Measurements from ENCODE around the gene C6orf89. TPM values are rescaled to one million over a fixed set of nuclear protein-coding genes. Genes with fewer than 3 reads are reported as not detected.

Gene C6orf89
- polyA plus RNA-seq, 1 donor from 2014 or later, result 24.6 TPM

GRCh38 chr6:36924778-36925374 lies 39.1 kb downstream of the C6orf89 start:
- no peak overlapping the region for H3K27ac ChIP-seq (ENCODE audit: low read length)

DNA sequence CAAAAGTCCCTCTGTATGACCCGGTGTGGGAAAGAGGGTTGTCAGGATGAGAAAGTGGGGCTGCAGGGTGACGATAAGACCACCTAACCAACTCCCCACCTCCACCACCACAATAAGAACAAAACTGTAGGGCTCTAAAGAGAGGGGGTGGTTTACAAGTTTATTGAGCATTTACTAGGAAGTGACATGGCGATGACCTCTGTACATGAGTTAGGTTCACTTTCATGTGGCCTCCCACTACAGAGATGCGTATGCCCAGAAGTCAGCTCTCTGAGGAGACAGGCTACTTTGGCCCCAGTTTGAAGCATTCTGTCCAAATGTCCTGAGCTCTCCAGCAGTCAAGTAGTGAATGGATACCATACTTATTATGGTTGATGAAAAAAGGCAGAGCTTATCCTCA lies 40.1 kb downstream of the C6orf89 start:
- Histone ChIP-seq H3K4me2 (ENCODE audit: low read length) (no peak overlapping the region), H4K20me1 (ENCODE audit: insufficient read depth) (no peaks in the 10 kb centered on the region), H3F3A (ENCODE audit: insufficient read depth, low read length, poor library complexity, severe bottlenecking) (no peaks in the 10 kb centered on the region), H3K27ac (ENCODE audit: low read length) (no peak overlapping the region), H3K9me3 (ENCODE audit: low read length) (no peaks in the 10 kb centered on the region), H3K9me2 (ENCODE audit: insufficient read depth, low read length) (no peaks in the 10 kb centered on the region), H3K79me2 (replicated peaks; ENCODE audit: insufficient read depth, low read length) (no peaks in the 10 kb centered on the region), H3K27me3 (ENCODE audit: insufficient read depth, low read depth, low read length) (no peaks in the 10 kb centered on the region), H2AFZ (ENCODE audit: low read depth, low read length) (no peak overlapping the region), H3K9ac (ENCODE audit: low read length) (no peak overlapping the region), H3K36me3 (ENCODE audit: insufficient read depth, low read length) (no peaks in the 10 kb centered on the region), H3K4me3 (ENCODE audit: low read length) (no peak overlapping the region)
- TF ChIP-seq RAD21 (conservative IDR thresholded peaks at IDR 0.05) (no peak), EZH2 (IDR thresholded peaks at IDR 0.05; ENCODE audit: borderline replicate concordance, insufficient read depth, low read length, poor library complexity, severe bottlenecking) (no peak), POLR2AphosphoS5 (IDR thresholded peaks at IDR 0.05) (no peak), SMC3 (conservative IDR thresholded peaks at IDR 0.05; ENCODE audit: poor library complexity) (no peak), TAF1 (IDR thresholded peaks at IDR 0.05; ENCODE audit: low read depth) (no peak), MXI1 (conservative IDR thresholded peaks at IDR 0.05; ENCODE audit: poor library complexity, severe bottlenecking) (no peak), CTCF (IDR thresholded peaks at IDR 0.05; ENCODE audit: poor library complexity, severe bottlenecking) (no peak), EP300 (conservative IDR thresholded peaks at IDR 0.05; ENCODE audit: poor library complexity, severe bottlenecking) (no peak)
- TF ChIP-seq, protein P1, sequence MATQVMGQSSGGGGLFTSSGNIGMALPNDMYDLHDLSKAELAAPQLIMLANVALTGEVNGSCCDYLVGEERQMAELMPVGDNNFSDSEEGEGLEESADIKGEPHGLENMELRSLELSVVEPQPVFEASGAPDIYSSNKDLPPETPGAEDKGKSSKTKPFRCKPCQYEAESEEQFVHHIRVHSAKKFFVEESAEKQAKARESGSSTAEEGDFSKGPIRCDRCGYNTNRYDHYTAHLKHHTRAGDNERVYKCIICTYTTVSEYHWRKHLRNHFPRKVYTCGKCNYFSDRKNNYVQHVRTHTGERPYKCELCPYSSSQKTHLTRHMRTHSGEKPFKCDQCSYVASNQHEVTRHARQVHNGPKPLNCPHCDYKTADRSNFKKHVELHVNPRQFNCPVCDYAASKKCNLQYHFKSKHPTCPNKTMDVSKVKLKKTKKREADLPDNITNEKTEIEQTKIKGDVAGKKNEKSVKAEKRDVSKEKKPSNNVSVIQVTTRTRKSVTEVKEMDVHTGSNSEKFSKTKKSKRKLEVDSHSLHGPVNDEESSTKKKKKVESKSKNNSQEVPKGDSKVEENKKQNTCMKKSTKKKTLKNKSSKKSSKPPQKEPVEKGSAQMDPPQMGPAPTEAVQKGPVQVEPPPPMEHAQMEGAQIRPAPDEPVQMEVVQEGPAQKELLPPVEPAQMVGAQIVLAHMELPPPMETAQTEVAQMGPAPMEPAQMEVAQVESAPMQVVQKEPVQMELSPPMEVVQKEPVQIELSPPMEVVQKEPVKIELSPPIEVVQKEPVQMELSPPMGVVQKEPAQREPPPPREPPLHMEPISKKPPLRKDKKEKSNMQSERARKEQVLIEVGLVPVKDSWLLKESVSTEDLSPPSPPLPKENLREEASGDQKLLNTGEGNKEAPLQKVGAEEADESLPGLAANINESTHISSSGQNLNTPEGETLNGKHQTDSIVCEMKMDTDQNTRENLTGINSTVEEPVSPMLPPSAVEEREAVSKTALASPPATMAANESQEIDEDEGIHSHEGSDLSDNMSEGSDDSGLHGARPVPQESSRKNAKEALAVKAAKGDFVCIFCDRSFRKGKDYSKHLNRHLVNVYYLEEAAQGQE (IDR thresholded peaks at IDR 0.05; ENCODE audit: borderline replicate concordance), result no peak

More at GRCh38 chr6:36924778-36925374, 39.1 kb downstream of the C6orf89 start:
- Histone ChIP-seq H3K9me2 (ENCODE audit: insufficient read depth, low read length) (no peaks in the 10 kb centered on the region), H3K9ac (ENCODE audit: low read length) (no peak overlapping the region), H3K27me3 (ENCODE audit: insufficient read depth, low read depth, low read length) (no peaks in the 10 kb centered on the region), H3K79me2 (replicated peaks; ENCODE audit: insufficient read depth, low read length) (no peaks in the 10 kb centered on the region), H3F3A (ENCODE audit: insufficient read depth, low read length, poor library complexity, severe bottlenecking) (no peaks in the 10 kb centered on the region), H3K36me3 (ENCODE audit: insufficient read depth, low read length) (peaks cover 6% of the 10 kb centered on the region), H3K4me3 (ENCODE audit: low read length) (no peak overlapping the region), H3K9me3 (ENCODE audit: low read length) (no peaks in the 10 kb centered on the region), H4K20me1 (ENCODE audit: insufficient read depth) (no peaks in the 10 kb centered on the region), H2AFZ (ENCODE audit: low read depth, low read length) (no peak overlapping the region), H3K4me2 (ENCODE audit: low read length) (no peak overlapping the region)
- TF ChIP-seq POLR2AphosphoS5 (IDR thresholded peaks at IDR 0.05), result no peak
- no peak for TF ChIP-seq TAF1 (IDR thresholded peaks at IDR 0.05; ENCODE audit: low read depth)
- no peak for TF ChIP-seq EP300 (conservative IDR thresholded peaks at IDR 0.05; ENCODE audit: poor library complexity, severe bottlenecking)

Data from neural cell (in vitro differentiated cells).